ENCODE data around the gene FHIT.

FHIT gene

GRCh38 chr3:60336061-60336460 lies 915.2 kb downstream of the FHIT start:
- Histone ChIP-seq H3K27ac (ENCODE audit: insufficient read depth, low read length, poor library complexity, severe bottlenecking) (no peak overlapping the region), H3K27me3 (replicated peaks; ENCODE audit: control insufficient read depth, insufficient read depth, low read length, poor library complexity, severe bottlenecking) (no peaks in the 10 kb centered on the region), H3K4me1 (ENCODE audit: control insufficient read depth, insufficient read depth, low read length, poor library complexity, severe bottlenecking) (no peaks in the 10 kb centered on the region), H3K4me3 (ENCODE audit: insufficient read depth, low read depth, low read length, poor library complexity, severe bottlenecking) (no peak overlapping the region), H3K36me3 (ENCODE audit: control insufficient read depth, insufficient read depth, low read length) (no peaks in the 10 kb centered on the region), H3K9me3 (ENCODE audit: control insufficient read depth, low read length) (no peaks in the 10 kb centered on the region)
- no peak for DNase-seq

GRCh38 chr3:60333710-60334109 lies 917.5 kb downstream of the FHIT start:
- Histone ChIP-seq H3K27ac (ENCODE audit: insufficient read depth, low read length, poor library complexity, severe bottlenecking) (no peak overlapping the region), H3K4me1 (ENCODE audit: control insufficient read depth, insufficient read depth, low read length, poor library complexity, severe bottlenecking) (no peaks in the 10 kb centered on the region), H3K4me3 (ENCODE audit: insufficient read depth, low read depth, low read length, poor library complexity, severe bottlenecking) (no peak overlapping the region), H3K27me3 (replicated peaks; ENCODE audit: control insufficient read depth, insufficient read depth, low read length, poor library complexity, severe bottlenecking) (no peaks in the 10 kb centered on the region), H3K36me3 (ENCODE audit: control insufficient read depth, insufficient read depth, low read length) (no peaks in the 10 kb centered on the region), H3K9me3 (ENCODE audit: control insufficient read depth, low read length) (no peaks in the 10 kb centered on the region)
- no peak for DNase-seq

GRCh38 chr3:60330107-60330506 lies 921.1 kb downstream of the FHIT start:
- Histone ChIP-seq H3K9me3 (ENCODE audit: control insufficient read depth, low read length) (no peaks in the 10 kb centered on the region), H3K36me3 (ENCODE audit: control insufficient read depth, insufficient read depth, low read length) (no peaks in the 10 kb centered on the region), H3K27me3 (replicated peaks; ENCODE audit: control insufficient read depth, insufficient read depth, low read length, poor library complexity, severe bottlenecking) (no peaks in the 10 kb centered on the region), H3K4me1 (ENCODE audit: control insufficient read depth, insufficient read depth, low read length, poor library complexity, severe bottlenecking) (no peaks in the 10 kb centered on the region), H3K27ac (ENCODE audit: insufficient read depth, low read length, poor library complexity, severe bottlenecking) (no peak overlapping the region), H3K4me3 (ENCODE audit: insufficient read depth, low read depth, low read length, poor library complexity, severe bottlenecking) (no peak overlapping the region)
- DNase-seq: no peak

GRCh38 chr3:60325610-60326170 lies 925.6 kb downstream of the FHIT start:
- no peak for DNase-seq

GRCh38 chr3:60323651-60324050 lies 927.6 kb downstream of the FHIT start:
- DNase-seq: no peak
- no peak overlapping the region for H3K4me3 ChIP-seq (ENCODE audit: insufficient read depth, low read depth, low read length, poor library complexity, severe bottlenecking)

More at GRCh38 chr3:60325610-60326170, 925.6 kb downstream of the FHIT start:
- Histone ChIP-seq H3K4me3 (ENCODE audit: insufficient read depth, low read depth, low read length, poor library complexity, severe bottlenecking) (no peak overlapping the region), H3K9me3 (ENCODE audit: control insufficient read depth, low read length) (no peaks in the 10 kb centered on the region), H3K27ac (ENCODE audit: insufficient read depth, low read length, poor library complexity, severe bottlenecking) (no peak overlapping the region), H3K4me1 (ENCODE audit: control insufficient read depth, insufficient read depth, low read length, poor library complexity, severe bottlenecking) (no peaks in the 10 kb centered on the region), H3K27me3 (replicated peaks; ENCODE audit: control insufficient read depth, insufficient read depth, low read length, poor library complexity, severe bottlenecking) (no peaks in the 10 kb centered on the region), H3K36me3 (ENCODE audit: control insufficient read depth, insufficient read depth, low read length) (no peaks in the 10 kb centered on the region)

GRCh38 chr3:60323180-60323579 lies 928.1 kb downstream of the FHIT start:
- no peaks in the 10 kb centered on the region for H3K27me3 ChIP-seq (replicated peaks; ENCODE audit: control insufficient read depth, insufficient read depth, low read length, poor library complexity, severe bottlenecking)
- no peaks in the 10 kb centered on the region for H3K9me3 ChIP-seq (ENCODE audit: control insufficient read depth, low read length)
- no peak overlapping the region for H3K27ac ChIP-seq (ENCODE audit: insufficient read depth, low read length, poor library complexity, severe bottlenecking)
- no peaks in the 10 kb centered on the region for H3K4me1 ChIP-seq (ENCODE audit: control insufficient read depth, insufficient read depth, low read length, poor library complexity, severe bottlenecking)
- DNase-seq: no peak
- no peak overlapping the region for H3K4me3 ChIP-seq (ENCODE audit: insufficient read depth, low read depth, low read length, poor library complexity, severe bottlenecking)
- H3K36me3 ChIP-seq (ENCODE audit: control insufficient read depth, insufficient read depth, low read length): no peaks in the 10 kb centered on the region

More at GRCh38 chr3:60323651-60324050, 927.6 kb downstream of the FHIT start:
- H3K4me1 ChIP-seq (ENCODE audit: control insufficient read depth, insufficient read depth, low read length, poor library complexity, severe bottlenecking): no peaks in the 10 kb centered on the region
- H3K27me3 ChIP-seq (replicated peaks; ENCODE audit: control insufficient read depth, insufficient read depth, low read length, poor library complexity, severe bottlenecking): no peaks in the 10 kb centered on the region
- no peaks in the 10 kb centered on the region for H3K9me3 ChIP-seq (ENCODE audit: control insufficient read depth, low read length)
- no peaks in the 10 kb centered on the region for H3K36me3 ChIP-seq (ENCODE audit: control insufficient read depth, insufficient read depth, low read length)
- no peak overlapping the region for H3K27ac ChIP-seq (ENCODE audit: insufficient read depth, low read length, poor library complexity, severe bottlenecking)

- H3K27me3 ChIP-seq (replicated peaks; ENCODE audit: control insufficient read depth, insufficient read depth, low read length, poor library complexity, severe bottlenecking): no peaks in the 10 kb centered on the region
- H3K36me3 ChIP-seq (ENCODE audit: control insufficient read depth, insufficient read depth, low read length): no peaks in the 10 kb centered on the region
- no peaks in the 10 kb centered on the region for H3K9me3 ChIP-seq (ENCODE audit: control insufficient read depth, low read length)
- no peak overlapping the region for H3K27ac ChIP-seq (ENCODE audit: insufficient read depth, low read length, poor library complexity, severe bottlenecking)
- DNase-seq: no peak
- no peaks in the 10 kb centered on the region for H3K4me1 ChIP-seq (ENCODE audit: control insufficient read depth, insufficient read depth, low read length, poor library complexity, severe bottlenecking)
- no peak overlapping the region for H3K4me3 ChIP-seq (ENCODE audit: insufficient read depth, low read depth, low read length, poor library complexity, severe bottlenecking)
Observed at GRCh38 chr3:60322298-60322856, 928.9 kb downstream of the FHIT start.

- H3K9me3 ChIP-seq (ENCODE audit: control insufficient read depth, low read length): no peaks in the 10 kb centered on the region
- H3K4me3 ChIP-seq (ENCODE audit: insufficient read depth, low read depth, low read length, poor library complexity, severe bottlenecking): no peak overlapping the region
- no peak for DNase-seq
- H3K27ac ChIP-seq (ENCODE audit: insufficient read depth, low read length, poor library complexity, severe bottlenecking): no peak overlapping the region
- no peaks in the 10 kb centered on the region for H3K36me3 ChIP-seq (ENCODE audit: control insufficient read depth, insufficient read depth, low read length)
- H3K4me1 ChIP-seq (ENCODE audit: control insufficient read depth, insufficient read depth, low read length, poor library complexity, severe bottlenecking): no peaks in the 10 kb centered on the region
- H3K27me3 ChIP-seq (replicated peaks; ENCODE audit: control insufficient read depth, insufficient read depth, low read length, poor library complexity, severe bottlenecking): no peaks in the 10 kb centered on the region
Observed at GRCh38 chr3:60319179-60319858, 931.9 kb downstream of the FHIT start.

GRCh38 chr3:60316121-60316797 lies 935.0 kb downstream of the FHIT start:
- Histone ChIP-seq H3K9me3 (ENCODE audit: control insufficient read depth, low read length) (no peaks in the 10 kb centered on the region), H3K36me3 (ENCODE audit: control insufficient read depth, insufficient read depth, low read length) (no peaks in the 10 kb centered on the region), H3K27me3 (replicated peaks; ENCODE audit: control insufficient read depth, insufficient read depth, low read length, poor library complexity, severe bottlenecking) (no peaks in the 10 kb centered on the region), H3K4me1 (ENCODE audit: control insufficient read depth, insufficient read depth, low read length, poor library complexity, severe bottlenecking) (no peaks in the 10 kb centered on the region), H3K27ac (ENCODE audit: insufficient read depth, low read length, poor library complexity, severe bottlenecking) (no peak overlapping the region), H3K4me3 (ENCODE audit: insufficient read depth, low read depth, low read length, poor library complexity, severe bottlenecking) (no peak overlapping the region)
- DNase-seq: no peak

GRCh38 chr3:60313951-60314461 lies 937.2 kb downstream of the FHIT start:
- H3K4me3 ChIP-seq (ENCODE audit: insufficient read depth, low read depth, low read length, poor library complexity, severe bottlenecking): no peak overlapping the region
- no peaks in the 10 kb centered on the region for H3K27me3 ChIP-seq (replicated peaks; ENCODE audit: control insufficient read depth, insufficient read depth, low read length, poor library complexity, severe bottlenecking)
- H3K9me3 ChIP-seq (ENCODE audit: control insufficient read depth, low read length): no peaks in the 10 kb centered on the region
- H3K4me1 ChIP-seq (ENCODE audit: control insufficient read depth, insufficient read depth, low read length, poor library complexity, severe bottlenecking): no peaks in the 10 kb centered on the region
- no peaks in the 10 kb centered on the region for H3K36me3 ChIP-seq (ENCODE audit: control insufficient read depth, insufficient read depth, low read length)
- H3K27ac ChIP-seq (ENCODE audit: insufficient read depth, low read length, poor library complexity, severe bottlenecking): no peak overlapping the region
- no peak for DNase-seq
